Measurements from ENCODE around the gene ZNF22.

Gene ZNF22

GRCh38 chr10:45035673-45036072, 35.0 kb downstream of the ZNF22 start:
- no peak for DNase-seq

- no peak for DNase-seq
Observed at GRCh38 chr10:45040921-45041542, 40.3 kb downstream of the ZNF22 start.

GRCh38 chr10:45044290-45044689, 43.6 kb downstream of the ZNF22 start:
- no peak for DNase-seq

- DNase-seq: no peak
Observed at GRCh38 chr10:45050551-45051235, 50.0 kb downstream of the ZNF22 start.

- DNase-seq: no peak
Observed at GRCh38 chr10:45052700-45053099, 52.0 kb downstream of the ZNF22 start.

- DNase-seq: no peak
Observed at GRCh38 chr10:45053569-45054100, 52.9 kb downstream of the ZNF22 start.

Data from NCI-H2107 (cell line).